Lower leg skin (tissue), 4 donors: ENCODE measurements around the gene GRIFIN. TPM values are rescaled to one million over a fixed set of nuclear protein-coding genes. Genes with fewer than 3 reads are reported as not detected.

Source experiments
- DNase-seq, 2 donors: peaks; one replicate each; pipeline ENCODE4 v3.0.0-alpha.2; 2019; ENCODE audit warnings: low spot score in 2 of 2
- H3K4me3 ChIP-seq: fragments of 200-600 bp; sonication (generic); 2 replicates; pipeline ENCODE4 v1.5.1; 2017; ENCODE audit warnings: mild to moderate bottlenecking, low read depth; ENCODE audit not compliant: poor library complexity, severe bottlenecking
- POLR2A ChIP-seq, 2 donors: fragments of 450-650 bp; IDR thresholded peaks; one replicate each; pipeline ENCODE4 v1.6.1; 2016 to 2017; ENCODE audit warnings: antibody characterized with exemption in 2 of 2, mild to moderate bottlenecking in 1 of 2, moderate library complexity in 1 of 2
- WGBS, 2 donors: methylation state at CpG; one replicate each; pipeline ENCODE4 v1.1.5; 2018; 5-methylcytosine and 5-hydroxymethylcytosine counted together
- intact Hi-C: fragments of 100-400 bp; cut with DNase I; formaldehyde crosslinking; loops from one replicate; pipeline ENCODE4 v1.15.0; 2023; ENCODE audit warnings: low total_unique reads
- total RNA-seq, 4 donors: library from RNA; depleted of rRNA; stranded (reverse); fragments of >200 nt; gene quantifications; one replicate each; pipeline ENCODE4 v1.1.0, GENCODE V29; 2016
- TF ChIP-seq, protein P1 (sequence below), 3 donors: fragments of 450-650 bp; IDR thresholded peaks; one replicate each; pipeline ENCODE4 v1.5.1; 2016; ENCODE audit warnings: antibody characterized with exemption in 3 of 3, mild to moderate bottlenecking in 3 of 3, moderate library complexity in 2 of 3

The GRIFIN gene, protein sequence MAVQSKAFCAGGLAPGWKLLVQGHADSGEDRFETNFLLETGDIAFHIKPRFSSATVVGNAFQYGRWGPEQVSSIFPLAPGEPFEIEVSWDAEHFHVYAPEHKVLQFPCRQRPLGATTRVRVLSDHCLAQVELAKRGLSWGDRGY
- not detected for total RNA-seq

DNA sequence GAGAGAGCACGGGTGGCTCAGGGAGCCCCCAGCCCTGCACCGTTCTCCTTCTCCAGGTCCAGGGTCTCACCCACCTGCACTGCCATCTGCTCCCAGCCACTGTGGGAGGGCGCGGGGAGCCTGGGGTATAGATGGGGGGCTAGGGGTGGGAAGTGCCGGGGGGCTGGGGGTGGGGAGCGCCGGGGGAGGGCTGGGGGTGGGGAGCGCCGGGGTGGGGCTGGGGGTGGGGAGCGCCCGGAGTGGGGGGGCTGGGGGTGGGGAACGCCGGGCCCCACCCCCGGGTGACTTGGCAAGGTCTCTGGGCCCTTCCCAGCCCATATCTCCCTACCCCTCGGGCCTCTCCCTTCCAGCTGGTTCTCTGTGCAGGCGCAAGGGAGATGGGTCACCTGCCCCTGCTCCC is at the start of gene GRIFIN:
TSS of gene GRIFIN (minus strand) at position 101 of the 400 bp plus-strand sequence. CDS start at position 86, 15 bp downstream.
- H3K4me3 ChIP-seq = no peak within 1 kb of the TSS
- TF ChIP-seq POLR2A (IDR thresholded peaks at IDR 0.05) = no peak
- TF ChIP-seq, protein P1, sequence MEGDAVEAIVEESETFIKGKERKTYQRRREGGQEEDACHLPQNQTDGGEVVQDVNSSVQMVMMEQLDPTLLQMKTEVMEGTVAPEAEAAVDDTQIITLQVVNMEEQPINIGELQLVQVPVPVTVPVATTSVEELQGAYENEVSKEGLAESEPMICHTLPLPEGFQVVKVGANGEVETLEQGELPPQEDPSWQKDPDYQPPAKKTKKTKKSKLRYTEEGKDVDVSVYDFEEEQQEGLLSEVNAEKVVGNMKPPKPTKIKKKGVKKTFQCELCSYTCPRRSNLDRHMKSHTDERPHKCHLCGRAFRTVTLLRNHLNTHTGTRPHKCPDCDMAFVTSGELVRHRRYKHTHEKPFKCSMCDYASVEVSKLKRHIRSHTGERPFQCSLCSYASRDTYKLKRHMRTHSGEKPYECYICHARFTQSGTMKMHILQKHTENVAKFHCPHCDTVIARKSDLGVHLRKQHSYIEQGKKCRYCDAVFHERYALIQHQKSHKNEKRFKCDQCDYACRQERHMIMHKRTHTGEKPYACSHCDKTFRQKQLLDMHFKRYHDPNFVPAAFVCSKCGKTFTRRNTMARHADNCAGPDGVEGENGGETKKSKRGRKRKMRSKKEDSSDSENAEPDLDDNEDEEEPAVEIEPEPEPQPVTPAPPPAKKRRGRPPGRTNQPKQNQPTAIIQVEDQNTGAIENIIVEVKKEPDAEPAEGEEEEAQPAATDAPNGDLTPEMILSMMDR (IDR thresholded peaks at IDR 0.05) = no peak
- intact Hi-C loops = loop anchor here (10.0 kb wide), 1 partner anchor 901 kb away; the partner anchor contains the start of gene PSMG3
- WGBS, 2 donors = 38 to 52% methylated on average over 6 to 16 of the region's 16 CpGs
- DNase-seq = no peak

DNA sequence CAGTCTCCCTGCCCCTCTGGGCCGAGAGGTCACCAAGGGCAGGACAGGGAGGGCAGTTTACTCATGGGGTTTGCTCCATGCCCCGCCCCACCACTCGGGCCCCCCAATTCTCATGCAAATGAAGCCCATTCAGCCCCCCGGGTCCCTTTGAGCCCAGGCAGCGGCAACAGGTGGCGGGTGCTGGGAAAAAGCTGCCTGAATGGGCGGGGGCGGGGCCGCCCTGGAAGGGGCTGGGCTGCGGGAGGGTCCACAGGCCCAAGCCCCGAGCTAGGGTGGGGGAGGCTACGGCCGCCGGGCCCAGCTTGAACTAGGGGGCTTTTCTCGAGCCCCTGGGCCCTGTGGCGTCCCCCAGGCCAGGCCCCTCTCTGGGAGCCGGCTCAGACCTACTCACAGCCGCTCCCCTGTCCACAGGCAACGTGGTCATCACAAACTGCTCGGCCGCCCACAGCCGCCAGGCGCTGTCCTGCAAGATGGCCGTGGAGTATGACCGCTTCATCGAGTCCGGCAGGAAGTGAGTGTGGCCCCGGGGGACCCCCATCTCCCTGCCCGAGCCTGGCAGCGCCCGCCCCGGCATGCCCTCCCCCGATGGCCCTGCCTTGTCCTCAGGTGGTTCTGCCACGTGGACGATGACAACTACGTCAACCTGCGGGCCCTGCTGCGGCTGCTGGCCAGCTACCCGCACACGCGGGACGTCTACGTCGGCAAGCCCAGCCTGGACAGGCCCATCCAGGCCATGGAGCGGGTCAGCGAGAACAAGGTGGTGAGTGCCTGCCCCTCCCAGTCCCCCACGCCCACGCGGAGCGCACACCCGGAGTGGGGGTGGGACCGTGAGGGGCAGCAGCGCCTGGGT is 48.8 kb upstream of the GRIFIN start:
- DNase-seq = peak in 1 of 2 donors; percentile 88
- H3K4me3 ChIP-seq = no peak overlapping the region
- intact Hi-C loops = no loop called here
- WGBS, 2 donors = 53 to 54% methylated on average over 36 to 49 of the region's 53 CpGs
- TF ChIP-seq, protein P1 (IDR thresholded peaks at IDR 0.05) = no peak

DNA sequence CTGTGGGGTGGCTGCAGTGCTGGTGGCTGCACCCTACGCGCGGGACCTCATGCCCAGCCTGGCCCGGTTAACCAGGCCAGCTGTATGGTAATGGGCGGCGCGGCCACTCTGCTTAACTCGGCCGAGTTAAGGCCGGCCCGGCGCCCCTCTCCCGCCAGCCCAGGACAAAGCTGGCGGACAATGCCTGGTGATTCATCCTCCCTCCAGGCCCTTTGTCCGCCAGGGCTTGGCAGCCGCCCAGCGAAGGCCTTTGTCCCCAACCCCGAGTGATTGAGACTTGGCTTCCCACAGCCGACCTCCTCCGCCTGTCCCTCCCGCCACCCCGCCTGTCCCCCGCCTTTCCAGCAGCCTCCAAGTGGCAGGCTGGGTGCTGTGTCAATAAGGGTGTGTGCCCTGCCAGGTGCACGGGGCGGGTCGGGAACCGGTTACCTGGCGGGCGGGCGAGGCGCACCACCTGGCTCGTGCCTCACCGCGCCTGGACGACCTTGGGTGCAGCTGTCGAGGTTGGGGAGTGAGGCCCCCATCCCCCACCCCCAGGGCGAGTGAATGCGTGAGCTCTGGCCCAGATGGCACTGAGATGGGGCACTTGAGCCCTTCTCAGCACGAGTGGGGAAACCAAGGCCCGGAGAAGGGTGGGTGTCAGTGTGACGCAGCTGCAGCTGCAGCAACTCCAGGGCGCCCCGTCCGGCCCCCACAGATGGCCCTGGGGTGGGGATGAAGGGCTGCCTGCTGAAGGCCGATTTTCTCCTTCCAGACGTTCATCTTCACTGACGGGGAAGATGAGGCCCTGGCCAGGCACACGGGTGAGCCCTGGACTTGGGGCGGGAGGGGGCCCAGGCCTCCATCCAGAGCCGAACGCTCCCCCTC is 48.0 kb upstream of the GRIFIN start:
- WGBS, 2 donors = 30 to 34% methylated on average over 17 to 24 of the region's 51 CpGs
- peak; percentile 82 to 96 for DNase-seq
- TF ChIP-seq, protein P1 (IDR thresholded peaks at IDR 0.05) = no peak
- no peak for TF ChIP-seq POLR2A (IDR thresholded peaks at IDR 0.05)
- intact Hi-C loops = no loop called here
- no peak overlapping the region for H3K4me3 ChIP-seq

DNA sequence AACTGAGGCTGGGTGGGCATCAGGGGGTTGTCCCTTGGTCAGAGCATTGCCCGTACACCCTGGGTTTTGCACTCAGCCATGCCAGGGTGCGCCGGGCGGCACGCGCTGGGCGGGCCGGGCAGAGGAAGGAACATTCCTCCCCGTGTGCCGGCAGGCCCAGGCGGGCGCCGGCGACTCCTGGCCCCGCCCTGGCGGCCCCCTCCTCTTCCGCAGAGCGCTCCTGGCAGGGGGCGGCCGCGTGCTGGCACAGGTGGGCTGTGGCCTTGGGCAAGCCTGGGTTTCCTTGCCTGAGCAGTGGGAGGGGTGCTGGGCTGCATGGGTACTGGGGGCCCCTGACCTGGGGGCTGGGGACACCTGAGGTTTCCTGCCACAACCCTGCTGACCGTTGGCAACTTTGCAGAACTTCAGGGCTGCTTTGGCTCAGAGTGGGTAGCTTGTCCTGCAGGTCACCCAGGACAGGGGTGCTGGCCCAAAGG is 47.3 kb upstream of the GRIFIN start:
- WGBS, 2 donors = 32 to 46% methylated on average over 17 to 22 of the region's 22 CpGs
- no peak for TF ChIP-seq POLR2A (IDR thresholded peaks at IDR 0.05)
- TF ChIP-seq, protein P1 (IDR thresholded peaks at IDR 0.05) = no peak
- H3K4me3 ChIP-seq = no peak overlapping the region
- peak in 1 of 2 donors; percentile 88 for DNase-seq
- intact Hi-C loops = no loop called here

DNA sequence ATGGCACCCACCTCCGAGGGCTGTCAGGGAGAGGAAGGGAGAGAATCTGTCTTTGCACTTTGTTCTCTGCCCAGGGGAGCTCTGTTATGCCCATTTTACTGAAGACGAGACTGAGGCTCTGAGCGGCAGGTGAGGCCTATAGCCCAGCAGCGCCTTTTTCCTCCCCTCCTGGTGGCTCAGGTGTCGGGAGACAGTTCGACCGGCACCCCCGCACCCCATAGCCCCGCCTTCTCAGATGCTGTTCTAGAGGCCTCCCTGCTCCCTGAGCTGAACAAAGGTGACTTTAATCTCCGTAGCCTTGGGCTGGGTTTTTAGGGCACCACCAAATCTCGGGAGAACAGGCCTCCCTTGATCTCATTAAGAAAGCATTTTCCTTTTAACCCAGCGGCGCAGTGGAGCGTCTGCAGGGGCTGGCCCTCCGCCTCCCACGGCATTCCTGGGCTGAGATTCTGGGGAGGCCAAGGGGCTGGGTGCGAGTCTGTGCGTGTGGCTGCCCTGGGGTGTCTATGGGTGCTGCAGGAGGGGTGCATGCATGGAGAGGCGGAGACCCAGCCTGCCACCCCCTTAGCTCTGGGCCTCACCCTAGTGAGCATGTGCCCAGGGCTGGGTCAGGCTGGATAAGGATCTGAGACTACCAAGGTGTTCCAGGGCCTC is 46.7 kb upstream of the GRIFIN start:
- peak in 1 of 2 donors; percentile 89 for DNase-seq
- intact Hi-C loops = no loop called here
- 26 to 32% methylated on average over 19 of the region's 19 CpGs for WGBS, 2 donors
- no peak for TF ChIP-seq POLR2A (IDR thresholded peaks at IDR 0.05)
- TF ChIP-seq, protein P1 (IDR thresholded peaks at IDR 0.05) = no peak
- H3K4me3 ChIP-seq = peak overlapping the region; percentile 5
